ENCODE measurements around the gene MAP7D2. TPM values are rescaled to one million over a fixed set of nuclear protein-coding genes. Genes with fewer than 3 reads are reported as not detected.

The MAP7D2 gene
- total and polyA plus RNA-seq, 2 experiments from 2014 or later = 0.94 to 1.7 TPM

- Histone ChIP-seq H3K4me3 (no peak overlapping the region), H3K27me3 (no peaks in the 10 kb centered on the region), H3K79me2 (no peaks in the 10 kb centered on the region), H3K4me2 (no peak overlapping the region), H4K20me1 (ENCODE audit: insufficient read depth, poor library complexity, severe bottlenecking) (no peaks in the 10 kb centered on the region), H3K9me3 (ENCODE audit: low read depth) (no peaks in the 10 kb centered on the region), H3K9me2 (replicated peaks; ENCODE audit: insufficient read depth) (no peaks in the 10 kb centered on the region), H3K27ac (no peak overlapping the region), H3K36me3 (replicated peaks; ENCODE audit: insufficient read depth, low read depth) (no peaks in the 10 kb centered on the region), H3K4me1 (ENCODE audit: insufficient read depth) (no peaks in the 10 kb centered on the region), H2AFZ (no peak overlapping the region)
- TF ChIP-seq CTCF (IDR thresholded peaks at IDR 0.05; ENCODE audit: poor library complexity) = no peak
- TF ChIP-seq EZH2 (IDR thresholded peaks at IDR 0.05; ENCODE audit: borderline replicate concordance) = no peak
- TF ChIP-seq EZH2phosphoT487 (IDR thresholded peaks at IDR 0.05; ENCODE audit: low read depth, severe bottlenecking, unreplicated experiment) = no peak
- no peak for DNase-seq (ENCODE audit: low spot score)
- WGBS (ENCODE audit: low lambda C conversion rate, missing lambda C conversion rate) = 67% methylated on average over 6 of the region's 6 CpGs
These were observed 159.8 kb downstream of the MAP7D2 start for GRCh38 chrX:19956923-19957322.

MicroRNA genes within 50 kb of the gene (microRNA counts, 767-probe panel; counts per million panel counts)
- microRNA hsa-miR-23c = not detected

Small RNA genes within 50 kb of the gene (microRNA-seq; reads per million reads assigned to microRNA genes)
- gene MIR23C = 163 reads per million, percentile 65 among the genes with 10 or more reads in this experiment

Small RNA genes within 50 kb of the gene (small RNA-seq; reads per million reads assigned to genes)
- gene MIR23C (0.19 reads per million), gene RF00019 (not detected), gene RF00493 (35.5 reads per million, percentile 96 among the genes with 10 or more reads in this experiment), gene RF00494 (not detected)

Other genes with a start within 250 kb of the MAP7D2 start
- 15.2 and 16.9 TPM in 2 replicates for gene SH3KBP1, start 229.3 kb downstream of the MAP7D2 start, total RNA-seq
- 14.2 and 18.1 TPM in 2 replicates for gene SH3KBP1, start 229.3 kb downstream of the MAP7D2 start, polyA plus RNA-seq
- gene BCLAF3, start 125.8 kb downstream of the MAP7D2 start, total RNA-seq = 6.6 and 8.1 TPM in 2 replicates
- 6.0 and 7.0 TPM in 2 replicates for gene BCLAF3, start 125.8 kb downstream of the MAP7D2 start, polyA plus RNA-seq
- gene EIF1AX, start 24.9 kb upstream of the MAP7D2 start, total RNA-seq = 50.8 and 55.5 TPM in 2 replicates
- 47.9 and 48.5 TPM in 2 replicates for gene EIF1AX, start 24.9 kb upstream of the MAP7D2 start, polyA plus RNA-seq
- 93.4 and 99.4 TPM in 2 replicates for gene RPS6KA3, start 150.0 kb upstream of the MAP7D2 start, total RNA-seq
- gene RPS6KA3, start 150.0 kb upstream of the MAP7D2 start, polyA plus RNA-seq = 30.6 and 38.6 TPM in 2 replicates

Measured in hepatocyte (in vitro differentiated cells).